ENCODE measurements around the gene UBE2I.

UBE2I gene

DNA sequence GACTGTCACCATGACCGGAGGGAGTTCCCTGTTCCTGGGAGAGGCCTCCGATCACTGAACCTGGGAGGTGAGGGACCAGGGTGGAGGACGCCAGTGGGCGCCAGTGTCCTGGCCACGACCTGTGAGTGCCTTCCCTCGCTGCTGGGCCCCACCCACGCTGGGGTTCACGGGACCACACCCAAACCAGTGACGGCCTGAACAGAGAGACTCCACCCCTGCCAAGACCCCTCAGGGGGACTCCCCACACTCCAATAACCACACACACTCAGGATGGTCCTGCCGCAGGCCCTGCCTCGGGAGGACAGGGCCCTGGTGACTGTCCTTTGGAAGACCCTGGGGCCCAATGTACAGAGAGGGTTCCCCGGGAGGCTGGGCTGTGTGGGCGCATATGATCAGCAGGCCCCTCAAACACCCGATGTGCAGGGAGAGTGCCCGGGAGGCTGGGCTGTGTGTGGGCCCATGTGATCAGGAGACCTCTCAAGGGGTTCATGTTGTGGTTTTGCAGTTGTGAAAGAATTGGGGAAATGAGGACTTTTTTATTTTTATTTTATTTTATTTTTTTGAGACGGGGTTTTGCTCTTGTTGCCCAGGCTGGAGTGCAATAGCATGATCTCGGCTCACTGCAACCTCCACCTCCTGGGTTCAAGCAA, 27.0 kb upstream of the UBE2I start:
- TF ChIP-seq EZH2 (IDR thresholded peaks at IDR 0.05; ENCODE audit: borderline replicate concordance, low read length), result no peak
- TF ChIP-seq, protein P1, sequence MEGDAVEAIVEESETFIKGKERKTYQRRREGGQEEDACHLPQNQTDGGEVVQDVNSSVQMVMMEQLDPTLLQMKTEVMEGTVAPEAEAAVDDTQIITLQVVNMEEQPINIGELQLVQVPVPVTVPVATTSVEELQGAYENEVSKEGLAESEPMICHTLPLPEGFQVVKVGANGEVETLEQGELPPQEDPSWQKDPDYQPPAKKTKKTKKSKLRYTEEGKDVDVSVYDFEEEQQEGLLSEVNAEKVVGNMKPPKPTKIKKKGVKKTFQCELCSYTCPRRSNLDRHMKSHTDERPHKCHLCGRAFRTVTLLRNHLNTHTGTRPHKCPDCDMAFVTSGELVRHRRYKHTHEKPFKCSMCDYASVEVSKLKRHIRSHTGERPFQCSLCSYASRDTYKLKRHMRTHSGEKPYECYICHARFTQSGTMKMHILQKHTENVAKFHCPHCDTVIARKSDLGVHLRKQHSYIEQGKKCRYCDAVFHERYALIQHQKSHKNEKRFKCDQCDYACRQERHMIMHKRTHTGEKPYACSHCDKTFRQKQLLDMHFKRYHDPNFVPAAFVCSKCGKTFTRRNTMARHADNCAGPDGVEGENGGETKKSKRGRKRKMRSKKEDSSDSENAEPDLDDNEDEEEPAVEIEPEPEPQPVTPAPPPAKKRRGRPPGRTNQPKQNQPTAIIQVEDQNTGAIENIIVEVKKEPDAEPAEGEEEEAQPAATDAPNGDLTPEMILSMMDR (IDR thresholded peaks at IDR 0.05; ENCODE audit: low read length), result no peak
- peaks cover 4% of the 10 kb centered on the region; the same call in 1 of the 2 replicates for H3K27me3 ChIP-seq (ENCODE audit: insufficient read depth, low read length)

DNA sequence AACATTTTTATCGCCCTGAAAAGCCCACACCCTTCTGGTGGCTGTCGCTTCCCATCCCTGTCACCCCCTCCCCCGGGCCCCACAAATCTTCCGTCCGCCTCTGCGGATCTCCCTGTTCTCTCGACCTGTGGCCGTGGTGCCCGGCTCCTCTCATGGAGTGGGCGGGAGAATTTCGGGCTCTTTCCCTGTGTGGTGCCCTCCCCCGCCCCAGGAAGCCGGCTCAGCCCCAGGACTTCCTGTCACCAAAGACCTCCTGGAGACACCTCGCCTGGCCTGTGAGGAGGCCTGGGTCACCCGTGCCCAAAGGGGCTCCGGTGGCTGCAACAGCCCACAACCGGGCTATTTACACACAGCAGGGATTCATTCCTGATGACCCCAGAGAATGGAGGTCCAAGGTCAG, 26.1 kb upstream of the UBE2I start:
- Histone ChIP-seq H3K4me3 (ENCODE audit: low read depth, low read length, poor library complexity, severe bottlenecking) (no peak overlapping the region), H3K27ac (ENCODE audit: low read depth, low read length, poor library complexity, severe bottlenecking) (no peak overlapping the region), H3K79me2 (ENCODE audit: insufficient read depth, low read length) (no peaks in the 10 kb centered on the region), H3K9me3 (ENCODE audit: low read length) (no peaks in the 10 kb centered on the region), H3K4me2 (ENCODE audit: low read length) (no peak overlapping the region), H3K36me3 (ENCODE audit: insufficient read depth, low read length) (no peaks in the 10 kb centered on the region), H4K20me1 (ENCODE audit: insufficient read depth, low read length) (no peaks in the 10 kb centered on the region), H3K27me3 (ENCODE audit: insufficient read depth, low read length) (peaks cover 10% of the 10 kb centered on the region; the same call in 1 of the 2 replicates), H3F3A (ENCODE audit: insufficient read depth, low read length) (no peaks in the 10 kb centered on the region), H3K9me2 (ENCODE audit: low read depth, low read length) (no peaks in the 10 kb centered on the region), H3K9ac (ENCODE audit: low read length) (no peak overlapping the region), H2AFZ (ENCODE audit: low read length) (no peak overlapping the region), H3K4me1 (ENCODE audit: insufficient read depth, low read length, severe bottlenecking) (no peaks in the 10 kb centered on the region)
- TF ChIP-seq EZH2 (IDR thresholded peaks at IDR 0.05; ENCODE audit: borderline replicate concordance, low read length), result no peak
- TF ChIP-seq, protein P1 (IDR thresholded peaks at IDR 0.05; ENCODE audit: low read length), result no peak

More for the DNA sequence above, 27.0 kb upstream of the UBE2I start:
- no peaks in the 10 kb centered on the region for H3K9me2 ChIP-seq (ENCODE audit: low read depth, low read length)
- H3K36me3 ChIP-seq (ENCODE audit: insufficient read depth, low read length), result no peaks in the 10 kb centered on the region
- H3K27ac ChIP-seq (ENCODE audit: low read depth, low read length, poor library complexity, severe bottlenecking), result no peak overlapping the region
- no peaks in the 10 kb centered on the region for H3K4me1 ChIP-seq (ENCODE audit: insufficient read depth, low read length, severe bottlenecking)
- H3K9me3 ChIP-seq (ENCODE audit: low read length), result no peaks in the 10 kb centered on the region
- H3K4me3 ChIP-seq (ENCODE audit: low read depth, low read length, poor library complexity, severe bottlenecking), result no peak overlapping the region
- H2AFZ ChIP-seq (ENCODE audit: low read length), result no peak overlapping the region
- no peaks in the 10 kb centered on the region for H3K79me2 ChIP-seq (ENCODE audit: insufficient read depth, low read length)
- H3F3A ChIP-seq (ENCODE audit: insufficient read depth, low read length), result no peaks in the 10 kb centered on the region
- H3K4me2 ChIP-seq (ENCODE audit: low read length), result no peak overlapping the region
- H3K9ac ChIP-seq (ENCODE audit: low read length), result no peak overlapping the region
- H4K20me1 ChIP-seq (ENCODE audit: insufficient read depth, low read length), result no peaks in the 10 kb centered on the region

DNA sequence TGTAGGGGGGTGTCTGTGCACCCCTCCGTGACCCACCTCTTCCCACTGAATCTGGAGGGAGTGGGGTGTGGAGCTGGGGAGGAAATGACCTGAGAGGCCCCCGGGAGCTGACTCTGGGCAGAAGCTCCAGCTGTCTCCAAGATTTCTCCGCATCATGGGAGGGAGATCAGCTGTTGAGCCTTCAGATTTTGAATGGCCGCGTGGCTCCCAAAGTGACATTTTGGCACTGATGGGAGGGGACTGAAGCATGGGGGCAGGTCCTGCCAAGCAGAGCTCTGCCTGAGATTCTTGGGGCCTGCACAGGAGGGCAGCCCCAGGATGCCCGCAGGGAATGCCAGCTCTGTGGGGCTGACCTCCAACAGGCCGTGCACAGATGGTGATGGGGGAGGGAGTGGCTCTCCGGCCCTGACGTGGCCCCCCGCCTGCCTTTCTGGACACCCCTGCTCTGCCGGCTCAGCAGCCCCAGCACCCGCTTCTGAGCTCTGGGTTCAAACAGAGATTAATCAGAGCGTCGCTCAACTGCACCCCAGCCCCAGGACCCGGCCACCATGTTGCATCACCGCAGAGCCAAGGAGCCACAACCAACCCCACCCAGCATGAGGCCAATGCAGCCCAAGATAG, 25.3 kb upstream of the UBE2I start:
- Histone ChIP-seq H3K4me1 (ENCODE audit: insufficient read depth, low read length, severe bottlenecking) (no peaks in the 10 kb centered on the region), H3K9me3 (ENCODE audit: low read length) (no peaks in the 10 kb centered on the region), H3K4me3 (ENCODE audit: low read depth, low read length, poor library complexity, severe bottlenecking) (no peak overlapping the region), H3K79me2 (ENCODE audit: insufficient read depth, low read length) (no peaks in the 10 kb centered on the region), H4K20me1 (ENCODE audit: insufficient read depth, low read length) (no peaks in the 10 kb centered on the region), H2AFZ (ENCODE audit: low read length) (no peak overlapping the region), H3K27me3 (ENCODE audit: insufficient read depth, low read length) (peaks cover 10% of the 10 kb centered on the region; the same call in 1 of the 2 replicates), H3K4me2 (ENCODE audit: low read length) (no peak overlapping the region), H3K9ac (ENCODE audit: low read length) (no peak overlapping the region), H3F3A (ENCODE audit: insufficient read depth, low read length) (no peaks in the 10 kb centered on the region), H3K36me3 (ENCODE audit: insufficient read depth, low read length) (no peaks in the 10 kb centered on the region), H3K27ac (ENCODE audit: low read depth, low read length, poor library complexity, severe bottlenecking) (no peak overlapping the region), H3K9me2 (ENCODE audit: low read depth, low read length) (no peaks in the 10 kb centered on the region)
- TF ChIP-seq, protein P1 (IDR thresholded peaks at IDR 0.05; ENCODE audit: low read length), result no peak
- no peak for TF ChIP-seq EZH2 (IDR thresholded peaks at IDR 0.05; ENCODE audit: borderline replicate concordance, low read length)

Measured in OCI-LY1 (cell line).